Measurements from ENCODE around the gene CARD10. TPM values are rescaled to one million over a fixed set of nuclear protein-coding genes. Genes with fewer than 3 reads are reported as not detected.

Gene CARD10
- polyA plus RNA-seq, 1 experiment, result 5.8 TPM

DNA sequence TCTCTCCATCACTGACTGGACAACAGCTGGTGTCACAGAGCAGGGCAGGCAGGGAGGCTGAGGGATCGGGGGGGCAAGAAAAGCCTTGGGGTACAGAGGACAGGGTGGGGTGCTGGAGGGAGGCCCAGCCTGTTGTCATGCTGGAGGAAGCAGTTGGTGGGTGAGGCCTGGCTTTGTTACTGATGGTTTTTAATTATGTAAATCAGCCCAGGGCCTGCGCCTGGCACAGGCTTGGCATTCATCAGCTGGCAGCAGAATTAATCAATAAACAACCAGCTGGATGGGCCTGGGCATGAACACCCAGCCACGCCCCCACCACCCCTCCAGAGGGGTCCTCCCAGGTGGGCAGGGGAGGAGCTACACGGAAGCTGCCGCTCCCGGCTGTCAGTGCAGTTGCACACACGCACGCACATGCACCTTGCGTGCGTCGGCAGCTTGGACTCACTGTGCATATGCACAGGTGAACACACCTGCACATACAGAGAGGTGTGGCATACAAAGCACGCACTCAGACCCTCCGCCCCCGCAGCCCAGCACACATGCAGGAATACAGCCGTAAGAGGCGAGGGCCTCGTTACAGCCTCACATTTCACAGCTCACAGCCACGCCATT, 70.6 kb downstream of the CARD10 start:
- Histone ChIP-seq H3K4me3 (ENCODE audit: low read depth, low read length) (no peak overlapping the region), H3K9me3 (ENCODE audit: control insufficient read depth, insufficient read depth, low read length) (peaks cover 5% of the 10 kb centered on the region), H3K27ac (ENCODE audit: low read depth, low read length) (no peak overlapping the region), H3K27me3 (ENCODE audit: control insufficient read depth, insufficient read depth, low read length) (no peaks in the 10 kb centered on the region)
- TF ChIP-seq, protein P1, sequence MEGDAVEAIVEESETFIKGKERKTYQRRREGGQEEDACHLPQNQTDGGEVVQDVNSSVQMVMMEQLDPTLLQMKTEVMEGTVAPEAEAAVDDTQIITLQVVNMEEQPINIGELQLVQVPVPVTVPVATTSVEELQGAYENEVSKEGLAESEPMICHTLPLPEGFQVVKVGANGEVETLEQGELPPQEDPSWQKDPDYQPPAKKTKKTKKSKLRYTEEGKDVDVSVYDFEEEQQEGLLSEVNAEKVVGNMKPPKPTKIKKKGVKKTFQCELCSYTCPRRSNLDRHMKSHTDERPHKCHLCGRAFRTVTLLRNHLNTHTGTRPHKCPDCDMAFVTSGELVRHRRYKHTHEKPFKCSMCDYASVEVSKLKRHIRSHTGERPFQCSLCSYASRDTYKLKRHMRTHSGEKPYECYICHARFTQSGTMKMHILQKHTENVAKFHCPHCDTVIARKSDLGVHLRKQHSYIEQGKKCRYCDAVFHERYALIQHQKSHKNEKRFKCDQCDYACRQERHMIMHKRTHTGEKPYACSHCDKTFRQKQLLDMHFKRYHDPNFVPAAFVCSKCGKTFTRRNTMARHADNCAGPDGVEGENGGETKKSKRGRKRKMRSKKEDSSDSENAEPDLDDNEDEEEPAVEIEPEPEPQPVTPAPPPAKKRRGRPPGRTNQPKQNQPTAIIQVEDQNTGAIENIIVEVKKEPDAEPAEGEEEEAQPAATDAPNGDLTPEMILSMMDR (IDR thresholded peaks at IDR 0.05; ENCODE audit: low read depth, low read length), result no peak
- ChIA-PET CTCF (interaction anchor here (0.6 kb wide), 1 partner anchor 16 kb away, joined by 3 read pairs; no protein-coding TSS in a partner anchor), POLR2A (no interaction called here)
- no peak for DNase-seq (ENCODE audit: low read depth, low spot score)

DNA sequence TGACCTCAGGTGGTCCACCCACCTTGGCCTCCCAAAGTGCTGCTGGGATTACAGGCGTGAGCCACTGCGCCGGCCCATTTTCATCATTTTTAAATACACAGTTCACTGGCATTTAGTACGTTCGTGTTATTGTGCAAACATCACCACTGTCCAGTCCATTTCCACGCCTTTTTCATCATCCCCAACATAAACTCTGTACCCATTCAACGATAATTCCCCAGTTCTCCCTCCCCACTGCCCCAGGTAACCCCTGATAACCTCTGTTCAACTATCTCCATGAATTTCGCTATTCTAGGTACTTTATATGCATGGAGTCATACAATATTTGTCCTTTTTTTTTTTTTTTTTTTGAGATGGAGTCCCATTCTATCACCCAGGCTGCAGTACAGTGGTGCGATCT, 73.7 kb downstream of the CARD10 start:
- POLR2A ChIA-PET, result interaction anchor here (0.7 kb wide), 1 partner anchor 200 kb away, joined by 7 read pairs; no protein-coding TSS in a partner anchor
- CTCF ChIA-PET, result interaction anchor here (0.6 to 0.7 kb wide), 2 partner anchors 21 to 147 kb away, joined by 3 read pairs; no protein-coding TSS in a partner anchor

DNA sequence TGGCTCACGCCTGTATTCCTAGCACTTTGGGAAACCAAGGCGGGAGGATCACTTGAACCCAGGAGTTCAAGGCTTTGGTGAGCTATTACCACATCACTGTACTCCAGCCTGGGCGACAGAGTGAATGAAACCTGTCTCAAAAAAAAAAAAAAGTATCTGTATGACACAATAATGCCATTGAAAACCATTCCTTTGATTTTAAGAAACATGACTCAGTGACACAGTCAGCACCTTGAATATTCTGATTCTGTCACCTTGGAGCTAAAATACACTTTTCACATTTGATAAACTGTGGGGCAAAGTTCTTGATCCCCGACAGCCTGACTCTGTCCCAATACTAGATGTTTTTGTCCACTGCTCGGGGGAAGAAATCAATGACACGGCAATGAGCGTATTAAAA, 75.2 kb downstream of the CARD10 start:
- Histone ChIP-seq H3K27me3 (ENCODE audit: control insufficient read depth, insufficient read depth, low read length) (no peaks in the 10 kb centered on the region), H3K4me3 (ENCODE audit: low read depth, low read length) (no peak overlapping the region), H3K27ac (ENCODE audit: low read depth, low read length) (no peak overlapping the region), H3K9me3 (ENCODE audit: control insufficient read depth, insufficient read depth, low read length) (peaks cover 8% of the 10 kb centered on the region; the same call in 1 of the 2 replicates)
- TF ChIP-seq, protein P1 (IDR thresholded peaks at IDR 0.05; ENCODE audit: low read depth, low read length), result no peak
- ChIA-PET CTCF (interaction anchor here (2.0 kb wide), 1 partner anchor 16 kb away, joined by 9 read pairs; no protein-coding TSS in a partner anchor), POLR2A (no interaction called here)
- DNase-seq (ENCODE audit: low read depth, low spot score), result no peak

More for the DNA sequence above, 73.7 kb downstream of the CARD10 start:
- no peak overlapping the region for H3K27ac ChIP-seq (ENCODE audit: low read depth, low read length)
- H3K4me3 ChIP-seq (ENCODE audit: low read depth, low read length), result no peak overlapping the region
- TF ChIP-seq, protein P1 (IDR thresholded peaks at IDR 0.05; ENCODE audit: low read depth, low read length), result no peak
- peaks cover 10% of the 10 kb centered on the region for H3K9me3 ChIP-seq (ENCODE audit: control insufficient read depth, insufficient read depth, low read length)
- H3K27me3 ChIP-seq (ENCODE audit: control insufficient read depth, insufficient read depth, low read length), result no peaks in the 10 kb centered on the region
- no peak for DNase-seq (ENCODE audit: low read depth, low spot score)

DNA sequence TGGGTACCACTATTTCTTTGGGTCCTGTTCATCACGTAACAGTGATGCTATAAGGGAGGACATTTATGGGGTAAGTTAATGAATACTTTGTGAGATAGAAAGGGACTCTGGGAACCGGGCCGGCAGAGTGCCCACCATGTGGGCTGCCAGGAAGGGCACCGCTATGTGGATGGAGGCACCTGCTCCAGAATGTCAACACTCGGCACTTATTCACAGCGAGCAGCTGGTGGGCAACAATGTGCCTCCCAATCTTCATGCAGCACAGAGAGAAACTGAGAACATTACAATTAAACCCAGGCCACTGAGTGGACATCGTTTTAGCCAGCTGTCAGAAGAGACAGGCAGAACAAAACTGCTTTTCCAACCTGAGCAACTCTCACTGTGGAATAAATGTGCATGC, 76.1 kb downstream of the CARD10 start:
- ChIA-PET POLR2A (interaction anchor here (0.6 kb wide), 1 partner anchor 1875 kb away, joined by 6 read pairs; no protein-coding TSS in a partner anchor), CTCF (interaction anchor here (1.1 to 2.0 kb wide), 3 partner anchors 14 to 184 kb away, joined by 3 to 9 read pairs (median 5); no protein-coding TSS in a partner anchor)
- peaks cover 10% of the 10 kb centered on the region for H3K9me3 ChIP-seq (ENCODE audit: control insufficient read depth, insufficient read depth, low read length)
- no peak for DNase-seq (ENCODE audit: low read depth, low spot score)
- H3K27ac ChIP-seq (ENCODE audit: low read depth, low read length), result no peak overlapping the region
- no peak overlapping the region for H3K4me3 ChIP-seq (ENCODE audit: low read depth, low read length)
- TF ChIP-seq, protein P1 (IDR thresholded peaks at IDR 0.05; ENCODE audit: low read depth, low read length), result no peak
- no peaks in the 10 kb centered on the region for H3K27me3 ChIP-seq (ENCODE audit: control insufficient read depth, insufficient read depth, low read length)

DNA sequence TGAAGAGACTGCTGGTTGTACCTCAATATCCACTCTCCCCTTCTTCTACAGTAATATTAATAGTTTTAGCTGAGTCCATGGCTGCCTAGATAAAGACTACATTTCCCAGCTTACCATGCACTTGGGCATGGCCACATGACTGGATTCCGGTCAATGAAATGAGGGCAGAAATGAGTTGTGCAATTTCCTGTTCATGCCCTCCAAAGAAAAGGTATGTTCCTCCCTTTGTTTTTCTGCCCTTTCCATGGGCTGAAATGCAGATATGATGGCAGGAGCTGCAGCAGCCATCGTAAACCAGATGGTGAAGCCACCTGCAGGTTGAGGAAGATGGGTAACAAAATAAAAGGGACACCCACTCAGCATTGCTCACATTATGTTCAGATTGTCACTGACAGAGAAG, 76.7 kb downstream of the CARD10 start:
- no peak for DNase-seq (ENCODE audit: low read depth, low spot score)
- no peak overlapping the region for H3K4me3 ChIP-seq (ENCODE audit: low read depth, low read length)
- no peaks in the 10 kb centered on the region for H3K27me3 ChIP-seq (ENCODE audit: control insufficient read depth, insufficient read depth, low read length)
- ChIA-PET POLR2A (interaction anchor here (0.6 kb wide), 1 partner anchor 1876 kb away, joined by 6 read pairs; no protein-coding TSS in a partner anchor), CTCF (interaction anchor here (1.0 to 1.4 kb wide), 3 partner anchors 13 to 183 kb away, joined by 3 to 5 read pairs (median 5); no protein-coding TSS in a partner anchor)
- H3K9me3 ChIP-seq (ENCODE audit: control insufficient read depth, insufficient read depth, low read length), result peaks cover 11% of the 10 kb centered on the region
- no peak overlapping the region for H3K27ac ChIP-seq (ENCODE audit: low read depth, low read length)
- TF ChIP-seq, protein P1 (IDR thresholded peaks at IDR 0.05; ENCODE audit: low read depth, low read length), result no peak

All from AG04450 (cell line).